GM12878 (cell line): ENCODE results near the gene OR4C6. TPM values are rescaled to one million over a fixed set of nuclear protein-coding genes. Genes with fewer than 3 reads are reported as not detected.

Experiments
- ATAC-seq: fragments of 200-7000 bp; cut with Tn5 transposase; 3 replicates; pipeline ENCODE4 v1.9.1; 2020; ENCODE audit warnings: mild to moderate bottlenecking, moderate library complexity
- Bru-seq: library from RNA; stranded (reverse); fragments of 400-500 nt; gene quantifications from one replicate; lab custom pipeline; 2021; lab: Mats Ljungman, UMichigan
- BruChase-seq, 2 experiments: library from RNA; stranded (reverse); fragments of 400-500 nt; gene quantifications; one replicate each; lab custom pipeline; 2021; lab: Mats Ljungman, UMichigan
- BruUV-seq: library from RNA; stranded (reverse); fragments of 400-500 nt; replicated peaks from 2 replicates; lab custom pipeline; 2021; lab: Mats Ljungman, UMichigan
- CTCF ChIA-PET: fragments of 300-600 bp; sonication (Branson Sonifier 250); formaldehyde crosslinking; extraction: SDS; loops from one replicate; lab custom pipeline; 2021; ENCODE audit warnings: inconsistent platforms; lab: Yijun Ruan, JAX
- POLR2A ChIA-PET: fragments of 350-600 bp; formaldehyde crosslinking; extraction: SDS; loops from one replicate; lab custom pipeline; 2021; ENCODE audit warnings: inconsistent platforms; lab: Charles Lee
- RAD21 ChIA-PET: fragments of 300-600 bp; sonication (Branson Sonifier 250); formaldehyde crosslinking; loops from one replicate; lab custom pipeline; 2023; ENCODE audit warnings: antibody characterized with exemption; ENCODE audit not compliant: unreplicated experiment; lab: Charles Lee
- SMC1A ChIA-PET: fragments of 300-600 bp; sonication (Branson Sonifier 250); formaldehyde crosslinking; loops from one replicate; lab custom pipeline; 2023; ENCODE audit not compliant: unreplicated experiment, uncharacterized antibody; lab: Charles Lee
- DNase-seq: peaks from one replicate; pipeline ENCODE4 v3.0.0-alpha.2; 2011; ENCODE audit warnings: low read depth, low spot score
- FAIRE-seq: peaks from 3 replicates; lab custom pipeline; 2011; peaks lifted over from hg19 to GRCh38; lab: Jason Lieb, UNC
- H2AFZ ChIP-seq: 2 replicates; pipeline ENCODE4 v1.6.0; 2011; ENCODE audit warnings: low read depth, low read length, control low read depth; ENCODE audit not compliant: control insufficient read depth
- H3K27ac ChIP-seq: 2 replicates; pipeline ENCODE4 v1.5.1; 2011; ENCODE audit warnings: control low read depth; ENCODE audit not compliant: control insufficient read depth, insufficient read depth
- H3K27me3 ChIP-seq, 2 experiments: replicated peaks in 1 of 2; 2 replicates each; pipeline versions ENCODE4 v1.6.0 to v1.6.1; 2011; ENCODE audit warnings: low read length in 1 of 2; ENCODE audit not compliant: control insufficient read depth in 2 of 2, insufficient read depth in 2 of 2
- H3K36me3 ChIP-seq, 2 experiments: 2 replicates each; pipeline ENCODE4 v1.5.1; 2011; ENCODE audit warnings: low read length in 1 of 2; ENCODE audit not compliant: control insufficient read depth in 2 of 2, insufficient read depth in 2 of 2
- H3K4me1 ChIP-seq: 2 replicates; pipeline ENCODE4 v1.6.1; 2011; ENCODE audit warnings: mild to moderate bottlenecking, low read length, moderate library complexity, mixed read lengths; ENCODE audit not compliant: control insufficient read depth, insufficient read depth
- H3K4me2 ChIP-seq: 2 replicates; pipeline ENCODE4 v1.6.0; 2011; ENCODE audit warnings: control low read depth; ENCODE audit not compliant: control insufficient read depth, insufficient read depth
- H3K4me3 ChIP-seq: fragments of 200-600 bp; sonication (generic); 2 replicates; pipeline ENCODE4 v1.5.1; 2016
- H3K79me2 ChIP-seq: 2 replicates; pipeline ENCODE4 v1.6.0; 2011; ENCODE audit warnings: low read length; ENCODE audit not compliant: control insufficient read depth, insufficient read depth
- H3K9ac ChIP-seq: 2 replicates; pipeline ENCODE4 v1.8.0; 2011; ENCODE audit warnings: low read length, control low read depth, mixed read lengths; ENCODE audit not compliant: control insufficient read depth, insufficient read depth
- H3K9me3 ChIP-seq: replicated peaks from 3 replicates; pipeline ENCODE4 v1.5.1; 2011; ENCODE audit warnings: mild to moderate bottlenecking, low read length; ENCODE audit not compliant: control insufficient read depth, insufficient read depth
- H4K20me1 ChIP-seq: 2 replicates; pipeline ENCODE4 v1.6.0; 2011; ENCODE audit not compliant: control insufficient read depth, insufficient read depth
- BMI1 ChIP-seq: fragments of 450-650 bp; IDR thresholded peaks from 2 replicates; pipeline ENCODE4 v1.6.1; 2016; ENCODE audit warnings: mild to moderate bottlenecking, moderate library complexity, borderline replicate concordance
- GATAD2B ChIP-seq: fragments of 450-650 bp; conservative IDR thresholded peaks from 2 replicates; pipeline ENCODE4 v1.6.1; 2017; ENCODE audit warnings: low read depth, mild to moderate bottlenecking, moderate library complexity
- HDGF ChIP-seq: fragments of 450-650 bp; IDR thresholded peaks from 2 replicates; pipeline ENCODE4 v1.6.1; 2016; ENCODE audit warnings: antibody characterized with exemption
- KLF5 ChIP-seq: fragments of 450-650 bp; IDR thresholded peaks from 2 replicates; pipeline ENCODE4 v1.6.1; 2014; ENCODE audit warnings: mild to moderate bottlenecking; ENCODE audit not compliant: partially characterized antibody
- MTA3 ChIP-seq: IDR thresholded peaks from 2 replicates; pipeline ENCODE4 v1.6.1; 2012; ENCODE audit warnings: low read length, inconsistent platforms, borderline replicate concordance
- NBN ChIP-seq: fragments of 450-650 bp; IDR thresholded peaks from 2 replicates; pipeline ENCODE4 v1.6.1; 2016
- POU2F2 ChIP-seq: IDR thresholded peaks from 3 replicates; pipeline ENCODE4 v1.6.1; 2011; ENCODE audit warnings: low read depth, mild to moderate bottlenecking, low read length, borderline replicate concordance
- RUNX3 ChIP-seq: IDR thresholded peaks from 2 replicates; pipeline ENCODE4 v1.6.1; 2012; ENCODE audit warnings: low read length, inconsistent platforms
- SMAD5 ChIP-seq: IDR thresholded peaks from 2 replicates; pipeline ENCODE4 v1.6.1; 2016; ENCODE audit warnings: antibody characterized with exemption, low read depth
- SMARCA5 ChIP-seq: fragments of 450-650 bp; IDR thresholded peaks from 2 replicates; pipeline ENCODE4 v1.6.1; 2017; ENCODE audit warnings: mild to moderate bottlenecking
- ZBED1 ChIP-seq: IDR thresholded peaks from 2 replicates; pipeline ENCODE4 v1.6.1; 2016; ENCODE audit warnings: borderline replicate concordance
- ZNF24 ChIP-seq: fragments of 450-650 bp; IDR thresholded peaks from 2 replicates; pipeline ENCODE4 v1.6.1; 2017; ENCODE audit warnings: antibody characterized with exemption, mild to moderate bottlenecking
- WGBS: methylation state at CpG from one replicate; pipeline ENCODE4 v1.1.6; 2016; ENCODE audit warnings: low lambda C conversion rate; ENCODE audit not compliant: insufficient replicate concordance, insufficient coverage; ENCODE audit errors: missing lambda C conversion rate; 5-methylcytosine and 5-hydroxymethylcytosine counted together
- in situ Hi-C: fragments of 300-500 bp; cut with MboI; formaldehyde crosslinking; loops from 9 replicates; pipeline ENCODE4 v1.14.3; 2018; ENCODE audit warnings: mixed read lengths
- intact Hi-C: fragments of 100-400 bp; cut with micrococcal nuclease; formaldehyde crosslinking; loops from one replicate; pipeline ENCODE4 v1.14.2; 2022; ENCODE audit not compliant: unreplicated experiment
- long read RNA-seq, 2 experiments: library from polyadenylated mRNA; unstranded; transcript quantifications; one replicate each; pipeline ENCODE4 v2.0.0, GENCODE V29; 2019 to 2020
- polyA minus RNA-seq, 3 experiments: library from RNA; depleted of rRNA, polyadenylated mRNA; stranded (reverse); fragments of >200 nt; gene quantifications; 2 replicates each; pipeline ENCODE4 v1.2.3, GENCODE V29; 2011
- polyA plus RNA-seq, 11 experiments: library from polyadenylated mRNA; depleted of rRNA in 4 of 11; unstranded in 6 of 11; stranded (reverse) in 5 of 11; fragments of >200 nt; fragmentation: Nextera tagmentation in 4 of 11; fragmentation: Illumina TruSeq in 1 of 11; extraction: Ambion mirVana in 4 of 11; extraction: Trizol in 1 of 11; gene quantifications; 1 replicate in 1 of 11; 2 replicates in 10 of 11; pipeline versions ENCODE4 v1.2.1 to v1.2.3, GENCODE V29; 2011 to 2016; ENCODE audit warnings: inconsistent platforms in 2 of 11, missing spikeins in 2 of 11, low read depth in 1 of 11
- total RNA-seq, 4 experiments: library from RNA; depleted of rRNA in 3 of 4; stranded (reverse); fragments of >200 nt in 3 of 4; fragmentation: Illumina TruSeq in 1 of 4; extraction: Trizol in 1 of 4; gene quantifications; 2 replicates each; pipeline versions ENCODE4 v1.2.1 to v1.2.3, GENCODE V29; 2013 to 2021
- TF ChIP-seq, protein P1 (sequence below): IDR thresholded peaks from 2 replicates; pipeline ENCODE4 v1.6.1; 2012; ENCODE audit warnings: low read depth, low read length, improper control_type of control experiment
- TF ChIP-seq, protein P2 (sequence below): IDR thresholded peaks from 2 replicates; pipeline ENCODE4 v1.6.1; 2012; ENCODE audit warnings: mild to moderate bottlenecking, low read depth, low read length
- TF ChIP-seq, protein P3 (sequence below): IDR thresholded peaks from 2 replicates; pipeline ENCODE4 v1.6.1; 2011; ENCODE audit warnings: mild to moderate bottlenecking, low read depth, low read length, moderate library complexity; ENCODE audit not compliant: insufficient replicate concordance
- TF ChIP-seq, protein P4 (sequence below): fragments of 450-650 bp; IDR thresholded peaks from 2 replicates; pipeline ENCODE4 v1.6.1; 2016; ENCODE audit warnings: mild to moderate bottlenecking

OR4C6 gene
- not detected in 2 replicates for total RNA-seq (2013; cell fraction: nucleolus; rRNA removed)
- total RNA-seq (2014; rRNA removed): 0.16 and 0.34 TPM in 2 replicates
- 0.18 and 0.27 TPM in 2 replicates for total RNA-seq (2014; rRNA removed; fragmentation: Illumina TruSeq; extraction: Trizol)
- total RNA-seq (2021): not detected in 2 replicates
- not detected for polyA plus RNA-seq (2011; ENCODE audit: low read depth)
- polyA plus RNA-seq (2011; rRNA removed): 0.30 and 0.52 TPM in 2 replicates
- polyA plus RNA-seq (2011; cell fraction: cytosol; rRNA removed): 0.28 and 0.43 TPM in 2 replicates
- 0.67 and 1.4 TPM in 2 replicates for polyA plus RNA-seq (2011; cell fraction: nucleus; rRNA removed)
- not detected in 2 replicates for polyA plus RNA-seq (2012)
- 0.22 and 0.59 TPM in 2 replicates for polyA plus RNA-seq (2014; fragmentation: Illumina TruSeq; extraction: Trizol)
- polyA plus RNA-seq (2014; fragmentation: Nextera tagmentation; extraction: Ambion mirVana): under 1 TPM; 0.42 to 0.53 TPM
- 0.16 TPM in 1 of 2 replicates, not detected in the other for polyA plus RNA-seq (2014; rRNA removed)
- polyA plus RNA-seq (2016; fragmentation: Nextera tagmentation; extraction: Ambion mirVana): under 1 TPM in 1 of 2 experiments, not detected in 1; 0.60 TPM
- polyA minus RNA-seq (2011; rRNA and poly(A)+ RNA removed): 1.1 and 1.2 TPM in 2 replicates
- not detected in 2 replicates for polyA minus RNA-seq (2011; cell fraction: cytosol; rRNA and poly(A)+ RNA removed)
- 0.73 and 1.5 TPM in 2 replicates for polyA minus RNA-seq (2011; cell fraction: nucleus; rRNA and poly(A)+ RNA removed)
- Bru-seq, nascent RNA: not detected
- BruChase-seq, experiment 1, labeled RNA remaining after a 6-hour chase: percentile 17 among the genes with signal in this experiment
- BruChase-seq, experiment 2, labeled RNA remaining after a 2-hour chase: not detected
- long read RNA-seq, experiment 1: 0 reads
- long read RNA-seq, experiment 2: 0 reads

DNA sequence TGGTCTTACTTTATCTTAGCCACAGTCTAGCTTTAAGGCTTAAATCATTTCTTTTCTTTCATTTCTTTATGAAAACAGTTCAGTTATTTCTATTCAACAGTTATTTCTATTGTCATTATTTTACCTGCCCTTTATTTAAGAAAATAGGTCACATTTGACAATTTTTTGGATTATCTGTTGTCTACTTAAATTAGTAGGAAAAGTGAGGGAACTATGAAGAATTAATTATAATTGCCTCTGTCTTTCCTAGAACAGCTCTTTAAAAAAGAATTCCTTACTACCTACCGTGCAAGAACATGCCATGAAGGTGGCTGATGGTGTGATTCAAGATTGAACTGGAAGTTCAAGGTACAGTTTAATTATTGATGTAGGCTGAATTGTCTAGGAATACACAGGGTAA, at the start of gene OR4C6:
Gene OR4C6, plus strand, starts transcription at position 301 of the 400 bp plus-strand sequence. CDS start 2,966 bp downstream, outside the sequence.
- Histone ChIP-seq H3K9me3 (no peaks in the 10 kb centered on the region), H3K4me3 (no peak within 1 kb of the TSS), H4K20me1 (no peaks in the 10 kb centered on the region), H3K9ac (no peak within 1 kb of the TSS), H3K79me2 (no peaks in the 10 kb centered on the region), H3K27ac (no peak within 1 kb of the TSS), H3K36me3 (no peaks in the 10 kb centered on the region), H3K27me3 (no peaks in the 10 kb centered on the region), H2AFZ (no peak within 1 kb of the TSS), H3K4me2 (no peak within 1 kb of the TSS), H3K4me1 (no peaks in the 10 kb centered on the region)
- intact Hi-C loops: no loop called here
- POLR2A ChIA-PET: no interaction called here
- in situ Hi-C loops: no loop called here
- BruUV-seq: no TSS peak
- TF ChIP-seq NBN (no peak), KLF5 (no peak), SMARCA5 (no peak), POU2F2 (no peak), RUNX3 (no peak), ZNF24 (no peak), GATAD2B (no peak), BMI1 (no peak), SMAD5 (no peak), ZBED1 (no peak), MTA3 (no peak), HDGF (no peak)
- TF ChIP-seq, protein P1, sequence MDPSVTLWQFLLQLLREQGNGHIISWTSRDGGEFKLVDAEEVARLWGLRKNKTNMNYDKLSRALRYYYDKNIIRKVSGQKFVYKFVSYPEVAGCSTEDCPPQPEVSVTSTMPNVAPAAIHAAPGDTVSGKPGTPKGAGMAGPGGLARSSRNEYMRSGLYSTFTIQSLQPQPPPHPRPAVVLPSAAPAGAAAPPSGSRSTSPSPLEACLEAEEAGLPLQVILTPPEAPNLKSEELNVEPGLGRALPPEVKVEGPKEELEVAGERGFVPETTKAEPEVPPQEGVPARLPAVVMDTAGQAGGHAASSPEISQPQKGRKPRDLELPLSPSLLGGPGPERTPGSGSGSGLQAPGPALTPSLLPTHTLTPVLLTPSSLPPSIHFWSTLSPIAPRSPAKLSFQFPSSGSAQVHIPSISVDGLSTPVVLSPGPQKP: no peak
- TF ChIP-seq, protein P2, sequence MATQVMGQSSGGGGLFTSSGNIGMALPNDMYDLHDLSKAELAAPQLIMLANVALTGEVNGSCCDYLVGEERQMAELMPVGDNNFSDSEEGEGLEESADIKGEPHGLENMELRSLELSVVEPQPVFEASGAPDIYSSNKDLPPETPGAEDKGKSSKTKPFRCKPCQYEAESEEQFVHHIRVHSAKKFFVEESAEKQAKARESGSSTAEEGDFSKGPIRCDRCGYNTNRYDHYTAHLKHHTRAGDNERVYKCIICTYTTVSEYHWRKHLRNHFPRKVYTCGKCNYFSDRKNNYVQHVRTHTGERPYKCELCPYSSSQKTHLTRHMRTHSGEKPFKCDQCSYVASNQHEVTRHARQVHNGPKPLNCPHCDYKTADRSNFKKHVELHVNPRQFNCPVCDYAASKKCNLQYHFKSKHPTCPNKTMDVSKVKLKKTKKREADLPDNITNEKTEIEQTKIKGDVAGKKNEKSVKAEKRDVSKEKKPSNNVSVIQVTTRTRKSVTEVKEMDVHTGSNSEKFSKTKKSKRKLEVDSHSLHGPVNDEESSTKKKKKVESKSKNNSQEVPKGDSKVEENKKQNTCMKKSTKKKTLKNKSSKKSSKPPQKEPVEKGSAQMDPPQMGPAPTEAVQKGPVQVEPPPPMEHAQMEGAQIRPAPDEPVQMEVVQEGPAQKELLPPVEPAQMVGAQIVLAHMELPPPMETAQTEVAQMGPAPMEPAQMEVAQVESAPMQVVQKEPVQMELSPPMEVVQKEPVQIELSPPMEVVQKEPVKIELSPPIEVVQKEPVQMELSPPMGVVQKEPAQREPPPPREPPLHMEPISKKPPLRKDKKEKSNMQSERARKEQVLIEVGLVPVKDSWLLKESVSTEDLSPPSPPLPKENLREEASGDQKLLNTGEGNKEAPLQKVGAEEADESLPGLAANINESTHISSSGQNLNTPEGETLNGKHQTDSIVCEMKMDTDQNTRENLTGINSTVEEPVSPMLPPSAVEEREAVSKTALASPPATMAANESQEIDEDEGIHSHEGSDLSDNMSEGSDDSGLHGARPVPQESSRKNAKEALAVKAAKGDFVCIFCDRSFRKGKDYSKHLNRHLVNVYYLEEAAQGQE: no peak
- TF ChIP-seq, protein P3, sequence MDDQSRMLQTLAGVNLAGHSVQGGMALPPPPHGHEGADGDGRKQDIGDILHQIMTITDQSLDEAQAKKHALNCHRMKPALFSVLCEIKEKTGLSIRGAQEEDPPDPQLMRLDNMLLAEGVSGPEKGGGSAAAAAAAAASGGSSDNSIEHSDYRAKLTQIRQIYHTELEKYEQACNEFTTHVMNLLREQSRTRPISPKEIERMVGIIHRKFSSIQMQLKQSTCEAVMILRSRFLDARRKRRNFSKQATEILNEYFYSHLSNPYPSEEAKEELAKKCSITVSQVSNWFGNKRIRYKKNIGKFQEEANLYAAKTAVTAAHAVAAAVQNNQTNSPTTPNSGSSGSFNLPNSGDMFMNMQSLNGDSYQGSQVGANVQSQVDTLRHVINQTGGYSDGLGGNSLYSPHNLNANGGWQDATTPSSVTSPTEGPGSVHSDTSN: no peak
- TF ChIP-seq, protein P4, sequence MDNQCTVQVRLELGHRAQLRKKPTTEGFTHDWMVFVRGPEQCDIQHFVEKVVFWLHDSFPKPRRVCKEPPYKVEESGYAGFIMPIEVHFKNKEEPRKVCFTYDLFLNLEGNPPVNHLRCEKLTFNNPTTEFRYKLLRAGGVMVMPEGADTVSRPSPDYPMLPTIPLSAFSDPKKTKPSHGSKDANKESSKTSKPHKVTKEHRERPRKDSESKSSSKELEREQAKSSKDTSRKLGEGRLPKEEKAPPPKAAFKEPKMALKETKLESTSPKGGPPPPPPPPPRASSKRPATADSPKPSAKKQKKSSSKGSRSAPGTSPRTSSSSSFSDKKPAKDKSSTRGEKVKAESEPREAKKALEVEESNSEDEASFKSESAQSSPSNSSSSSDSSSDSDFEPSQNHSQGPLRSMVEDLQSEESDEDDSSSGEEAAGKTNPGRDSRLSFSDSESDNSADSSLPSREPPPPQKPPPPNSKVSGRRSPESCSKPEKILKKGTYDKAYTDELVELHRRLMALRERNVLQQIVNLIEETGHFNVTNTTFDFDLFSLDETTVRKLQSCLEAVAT: no peak
- CTCF ChIA-PET: no interaction called here
- 80% methylated on average over 1 of the region's 1 CpG for WGBS
- no peak for DNase-seq
- ATAC-seq: no peak
- SMC1A ChIA-PET: no interaction called here
- no peak for FAIRE-seq
- RAD21 ChIA-PET: no interaction called here
